HEK293T (cell line): ENCODE data around the gene TMTC1.

ENCODE experiments used
- ARNT ChIP-seq: fragments of 450-650 bp; IDR thresholded peaks from 2 replicates; pipeline ENCODE4 v1.6.1; 2017; ENCODE audit warnings: mild to moderate bottlenecking
- BHLHE40 ChIP-seq: fragments of 450-650 bp; IDR thresholded peaks from 2 replicates; pipeline ENCODE4 v1.6.1; 2016; ENCODE audit warnings: mild to moderate bottlenecking, moderate library complexity, borderline replicate concordance
- FOXK2 ChIP-seq: fragments of 450-650 bp; IDR thresholded peaks from 2 replicates; pipeline ENCODE4 v1.6.1; 2016; ENCODE audit warnings: mild to moderate bottlenecking
- FOXM1 ChIP-seq: fragments of 450-650 bp; IDR thresholded peaks from 2 replicates; pipeline ENCODE4 v1.6.1; 2017; ENCODE audit warnings: mild to moderate bottlenecking, borderline replicate concordance
- HDGF ChIP-seq: fragments of 450-650 bp; IDR thresholded peaks from 2 replicates; pipeline ENCODE4 v1.6.1; 2017; ENCODE audit warnings: antibody characterized with exemption, borderline replicate concordance
- SUZ12 ChIP-seq: fragments of 450-650 bp; IDR thresholded peaks from 2 replicates; pipeline ENCODE4 v1.6.1; 2016; ENCODE audit warnings: mild to moderate bottlenecking
- TARDBP ChIP-seq: fragments of 450-650 bp; IDR thresholded peaks from 2 replicates; pipeline ENCODE4 v1.6.1; 2016
- ZNF384 ChIP-seq: fragments of 450-650 bp; IDR thresholded peaks from 2 replicates; pipeline ENCODE4 v1.6.1; 2016

- TF ChIP-seq FOXK2 (no peak), FOXM1 (no peak), ZNF384 (no peak), BHLHE40 (no peak), ARNT (no peak), HDGF (no peak), SUZ12 (no peak), TARDBP (no peak)
Observed at GRCh38 chr12:29707846-29708245, 75.9 kb downstream of the TMTC1 start.
